ENCODE results near the gene PIGS.
A peak's percentile ranks its signal among the peaks of the same experiment; 100 is the strongest.
"Not testable (repeated sequence)": the region's sequence is repeated elsewhere in the genome, so short reads cannot be mapped to it uniquely, and the experiment has no call there.

The PIGS gene

GRCh38 chr17:28612936-28613872 is 41.9 kb upstream of the PIGS start:
- TF ChIP-seq CTCF (IDR thresholded peaks at IDR 0.05; ENCODE audit: control extremely low read depth, extremely low read depth, low read depth, missing control alignments): peak; percentile 70
- ChIA-PET POLR2A (interaction anchor here (1.1 kb wide), 1 partner anchor 17 kb away, joined by 5 read pairs; no protein-coding TSS in a partner anchor), CTCF (interaction anchor here (0.8 to 7.2 kb wide), 26 partner anchors 11 to 278 kb away, joined by 3 to 42 read pairs (median 4); partner anchors contain the start of genes IFT20 and TNFAIP1)
- peak; percentile 39 for DNase-seq (ENCODE audit: extremely low spot score)

GRCh38 chr17:28612531-28612930 is 41.2 kb upstream of the PIGS start:
- POLR2A ChIA-PET: no interaction called here
- CTCF ChIA-PET: interaction anchor here (0.8 to 7.2 kb wide), 26 partner anchors 12 to 277 kb away, joined by 3 to 42 read pairs (median 4); partner anchors contain the start of genes IFT20 and TNFAIP1
- no peak for TF ChIP-seq CTCF (IDR thresholded peaks at IDR 0.05; ENCODE audit: control extremely low read depth, extremely low read depth, low read depth, missing control alignments)
- DNase-seq (ENCODE audit: extremely low spot score): no peak

- POLR2A ChIA-PET: interaction anchor here (0.8 kb wide), 1 partner anchor 11 kb away, joined by 3 read pairs; no protein-coding TSS in a partner anchor
- CTCF ChIA-PET: interaction anchor here (0.8 to 7.2 kb wide), 13 partner anchors 9 to 153 kb away, joined by 3 to 42 read pairs (median 4); partner anchors contain the start of gene PIGS
Observed at GRCh38 chr17:28610376-28610775, 39.1 kb upstream of the PIGS start.

GRCh38 chr17:28604031-28604430 is 32.7 kb upstream of the PIGS start:
- CTCF ChIA-PET; DNase-seq (ENCODE audit: extremely low spot score); POLR2A ChIA-PET: not testable (repeated sequence)

More at GRCh38 chr17:28610376-28610775, 39.1 kb upstream of the PIGS start:
- no peak for DNase-seq (ENCODE audit: extremely low spot score)
- no peak for TF ChIP-seq CTCF (IDR thresholded peaks at IDR 0.05; ENCODE audit: control extremely low read depth, extremely low read depth, low read depth, missing control alignments)

GRCh38 chr17:28599311-28600184 is 28.2 kb upstream of the PIGS start:
- DNase-seq (ENCODE audit: extremely low spot score): peak; percentile 73
- POLR2A ChIA-PET: interaction anchor here (0.8 to 1.2 kb wide), 8 partner anchors 11 to 239 kb away, joined by 3 to 8 read pairs (median 4); partner anchors contain the start of genes ALDOC, BLTP2, PIGS and RPL23A
- TF ChIP-seq CTCF (IDR thresholded peaks at IDR 0.05; ENCODE audit: control extremely low read depth, extremely low read depth, low read depth, missing control alignments): no peak
- CTCF ChIA-PET: interaction anchor here (0.8 to 3.3 kb wide), 6 partner anchors 12 to 115 kb away, joined by 3 to 23 read pairs (median 6); no protein-coding TSS in a partner anchor

GRCh38 chr17:28598799-28599310 is 27.5 kb upstream of the PIGS start, which contains the start of gene SPAG5:
SPAG5 (minus strand) TSS chr17:28599025; CDS start chr17:28598946, 79 bp downstream.
- no peak for TF ChIP-seq CTCF (IDR thresholded peaks at IDR 0.05; ENCODE audit: control extremely low read depth, extremely low read depth, low read depth, missing control alignments)
- POLR2A ChIA-PET: interaction anchor here (0.8 to 1.2 kb wide), 9 partner anchors 12 to 238 kb away, joined by 3 to 8 read pairs (median 3); partner anchors contain the start of genes ALDOC, BLTP2, PIGS and RPL23A
- peak; percentile 100 for DNase-seq (ENCODE audit: extremely low spot score)
- CTCF ChIA-PET: interaction anchor here (0.8 to 3.3 kb wide), 9 partner anchors 12 to 114 kb away, joined by 3 to 23 read pairs (median 6); partner anchors contain the start of gene RSKR
